Neuronal stem cell (in vitro differentiated cells): ENCODE results near the gene LYRM9.
"Not testable (repeated sequence)": the region's sequence is repeated elsewhere in the genome, so short reads cannot be mapped to it uniquely, and the experiment has no call there.

ENCODE experiments used
- DNase-seq: peaks from one replicate; pipeline ENCODE4 v3.0.0-alpha.2; 2013; ENCODE audit warnings: low spot score
- H2AFZ ChIP-seq: one replicate; pipeline ENCODE4 v1.6.1; 2013; ENCODE audit warnings: mild to moderate bottlenecking, low read length, inconsistent platforms
- H2AK5ac ChIP-seq: 2 replicates; pipeline ENCODE4 v1.6.1; 2013; ENCODE audit warnings: low read depth, mild to moderate bottlenecking, inconsistent platforms, low read length, moderate library complexity, mixed read lengths
- H2BK120ac ChIP-seq: 2 replicates; pipeline ENCODE4 v1.6.1; 2013; ENCODE audit warnings: low read depth, mild to moderate bottlenecking, inconsistent platforms, low read length, moderate library complexity, mixed read lengths
- H2BK12ac ChIP-seq: one replicate; pipeline ENCODE4 v1.6.1; 2013; ENCODE audit warnings: low read length, inconsistent platforms
- H2BK15ac ChIP-seq: 2 replicates; pipeline ENCODE4 v1.6.1; 2013; ENCODE audit warnings: mild to moderate bottlenecking, low read length, inconsistent platforms, mixed read lengths
- H2BK5ac ChIP-seq: one replicate; pipeline ENCODE4 v1.6.1; 2013; ENCODE audit warnings: inconsistent platforms, mild to moderate bottlenecking, low read length, moderate library complexity
- H3K14ac ChIP-seq: one replicate; pipeline ENCODE4 v1.6.1; 2013; ENCODE audit warnings: low read length, inconsistent platforms
- H3K18ac ChIP-seq: 2 replicates; pipeline ENCODE4 v1.6.1; 2013; ENCODE audit warnings: low read length, inconsistent platforms
- H3K23ac ChIP-seq: 2 replicates; pipeline ENCODE4 v1.6.1; 2013; ENCODE audit warnings: low read depth, mild to moderate bottlenecking, mixed read lengths, low read length, inconsistent platforms; ENCODE audit not compliant: poor library complexity
- H3K27ac ChIP-seq: replicated peaks from 3 replicates; pipeline ENCODE4 v1.5.1; 2013; ENCODE audit warnings: low read length, inconsistent platforms
- H3K27me3 ChIP-seq, 3 experiments: 2 replicates each; pipeline ENCODE4 v1.6.1; 2013; ENCODE audit warnings: low read length in 3 of 3, mild to moderate bottlenecking in 2 of 3, inconsistent platforms in 1 of 3, low read depth in 1 of 3, mixed read lengths in 1 of 3, moderate library complexity in 1 of 3; ENCODE audit not compliant: control insufficient read depth in 3 of 3, insufficient read depth in 3 of 3
- H3K36me3 ChIP-seq, 2 donors: replicated peaks in 1 of 2; 2 replicates each; pipeline ENCODE4 v1.6.1; 2013; ENCODE audit warnings: low read length in 2 of 2; ENCODE audit not compliant: control insufficient read depth in 2 of 2, insufficient read depth in 2 of 2
- H3K4ac ChIP-seq: 2 replicates; pipeline ENCODE4 v1.6.1; 2013; ENCODE audit warnings: inconsistent platforms, mild to moderate bottlenecking, low read length, moderate library complexity
- H3K4me1 ChIP-seq, 2 donors: 1 replicate in 1 of 2; 2 replicates in 1 of 2; pipeline ENCODE4 v1.6.1; 2013; ENCODE audit warnings: low read length in 2 of 2, low read depth in 1 of 2; ENCODE audit not compliant: control insufficient read depth in 2 of 2, insufficient read depth in 1 of 2
- H3K4me2 ChIP-seq: one replicate; pipeline ENCODE4 v1.6.1; 2013; ENCODE audit warnings: mild to moderate bottlenecking, low read length, inconsistent platforms; ENCODE audit not compliant: insufficient read depth, poor library complexity, severe bottlenecking
- H3K4me3 ChIP-seq, 2 donors: 2 replicates each; pipeline ENCODE4 v1.5.1; 2013; ENCODE audit warnings: low read length in 2 of 2, mild to moderate bottlenecking in 2 of 2, inconsistent platforms in 1 of 2, moderate library complexity in 1 of 2
- H3K79me1 ChIP-seq: one replicate; pipeline ENCODE4 v1.6.1; 2013; ENCODE audit warnings: low read depth, mild to moderate bottlenecking, inconsistent platforms, low read length, moderate library complexity
- H3K9ac ChIP-seq: one replicate; pipeline ENCODE4 v1.6.1; 2013; ENCODE audit warnings: mild to moderate bottlenecking, low read depth, low read length, inconsistent platforms; ENCODE audit not compliant: poor library complexity
- H3K9me3 ChIP-seq, 2 donors: replicated peaks in 1 of 2; 2 replicates each; pipeline versions ENCODE3 to v1.6.1; 2013; ENCODE audit warnings: low read length in 2 of 2, mild to moderate bottlenecking in 2 of 2, inconsistent platforms in 1 of 2, low read depth in 1 of 2, mixed read lengths in 1 of 2, moderate library complexity in 1 of 2; ENCODE audit not compliant: control insufficient read depth in 2 of 2, insufficient read depth in 1 of 2
- H4K8ac ChIP-seq: one replicate; pipeline ENCODE4 v1.6.1; 2013; ENCODE audit warnings: low read depth, mild to moderate bottlenecking, inconsistent platforms, low read length, moderate library complexity
- H4K91ac ChIP-seq: one replicate; pipeline ENCODE4 v1.6.1; 2013; ENCODE audit warnings: low read length, low read depth, mild to moderate bottlenecking, inconsistent platforms; ENCODE audit not compliant: poor library complexity
- WGBS, 2 donors: extraction: QIAGEN DNeasy Blood & Tissue Kit; methylation state at CpG; one replicate each; pipeline ENCODE4 v1.1.7; 2013; ENCODE audit warnings: missing lambda C conversion rate in 2 of 2, mixed read lengths in 1 of 2; ENCODE audit not compliant: insufficient read length in 2 of 2, insufficient replicate concordance in 1 of 2; ENCODE audit errors: extremely low coverage in 2 of 2; 5-methylcytosine and 5-hydroxymethylcytosine counted together

Gene LYRM9

GRCh38 chr17:27837769-27838168, 55.4 kb downstream of the LYRM9 start:
- not testable (repeated sequence) for H3K9ac ChIP-seq, H4K8ac ChIP-seq, H3K14ac ChIP-seq, H2BK120ac ChIP-seq, DNase-seq, H3K4me1 ChIP-seq, H3K4me3 ChIP-seq, H4K91ac ChIP-seq, H2AFZ ChIP-seq, H2BK12ac ChIP-seq, H2AK5ac ChIP-seq, H3K18ac ChIP-seq, H3K4ac ChIP-seq, H3K79me1 ChIP-seq, H3K9me3 ChIP-seq, H3K23ac ChIP-seq, H2BK5ac ChIP-seq, H2BK15ac ChIP-seq, H3K36me3 ChIP-seq, H3K4me2 ChIP-seq
- H3K27ac ChIP-seq = peak overlapping the region; percentile 57
- H3K27me3 ChIP-seq = peaks cover 0 to 14% (median 0%) of the 10 kb centered on the region in 3 experiments
- no CpG with 5 or more reads among the region's 1 CpG for WGBS, 2 donors

GRCh38 chr17:27836651-27837050, 56.5 kb downstream of the LYRM9 start:
- no peak overlapping the region for H3K18ac ChIP-seq
- no peak overlapping the region for H3K4ac ChIP-seq
- H3K23ac ChIP-seq = no peak overlapping the region
- no peak overlapping the region for H2AK5ac ChIP-seq
- no peak overlapping the region for H2BK15ac ChIP-seq
- no peak overlapping the region for H3K9ac ChIP-seq
- no peaks in the 10 kb centered on the region for H3K9me3 ChIP-seq
- no peak overlapping the region for H3K27ac ChIP-seq
- peaks cover 0 to 12% (median 0%) of the 10 kb centered on the region in 3 experiments for H3K27me3 ChIP-seq
- no peak overlapping the region for H3K4me2 ChIP-seq
- H3K79me1 ChIP-seq = no peaks in the 10 kb centered on the region
- no peak for DNase-seq
- no peak overlapping the region for H3K14ac ChIP-seq
- no peak overlapping the region for H4K8ac ChIP-seq
- no peak overlapping the region for H3K4me3 ChIP-seq
- H2BK120ac ChIP-seq = no peak overlapping the region
- H2BK5ac ChIP-seq = no peak overlapping the region
- no peak overlapping the region for H2AFZ ChIP-seq
- H3K4me1 ChIP-seq = no peaks in the 10 kb centered on the region
- H3K36me3 ChIP-seq = no peaks in the 10 kb centered on the region
- no peak overlapping the region for H4K91ac ChIP-seq
- H2BK12ac ChIP-seq = no peak overlapping the region

- Histone ChIP-seq H2BK120ac (no peak overlapping the region), H3K14ac (no peak overlapping the region), H3K27me3 (peaks cover 0 to 6% (median 0%) of the 10 kb centered on the region in 3 experiments), H3K36me3 (no peaks in the 10 kb centered on the region), H3K79me1 (no peaks in the 10 kb centered on the region), H3K4me2 (no peak overlapping the region), H3K9me3 (no peaks in the 10 kb centered on the region), H2AFZ (no peak overlapping the region), H2BK15ac (no peak overlapping the region), H2AK5ac (no peak overlapping the region), H4K8ac (no peak overlapping the region), H3K4me3 (no peak overlapping the region), H4K91ac (no peak overlapping the region), H3K4ac (no peak overlapping the region), H2BK12ac (no peak overlapping the region), H3K27ac (no peak overlapping the region), H3K23ac (no peak overlapping the region), H3K9ac (no peak overlapping the region), H3K18ac (no peak overlapping the region), H3K4me1 (peaks cover 0 to 1% of the 10 kb centered on the region in 2 donors), H2BK5ac (no peak overlapping the region)
- no peak for DNase-seq
- WGBS, 2 donors = no CpG with 5 or more reads among the region's 3 CpGs
Observed at GRCh38 chr17:27834571-27834970, 58.6 kb downstream of the LYRM9 start.

DNA sequence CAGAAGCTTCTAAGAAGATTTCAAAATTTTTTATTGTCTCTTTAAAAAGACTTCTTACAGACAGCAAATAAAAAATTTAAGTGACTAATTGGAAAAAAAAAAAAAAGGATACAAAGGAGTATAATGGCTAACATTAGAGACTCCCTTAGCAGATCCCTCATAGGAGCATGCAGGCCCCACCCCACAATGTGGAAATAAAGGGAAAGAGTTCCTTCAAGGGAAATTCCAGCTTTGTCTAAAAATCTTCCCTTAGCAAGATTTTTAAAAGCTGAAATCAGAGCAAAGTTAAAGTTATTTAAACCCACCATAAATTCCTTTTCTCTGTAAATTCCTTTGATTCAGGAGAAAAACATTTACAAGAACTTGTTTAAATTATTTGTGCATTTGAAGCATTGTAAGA, 60.3 kb downstream of the LYRM9 start:
- H3K27me3 ChIP-seq = peaks cover 0 to 10% (median 0%) of the 10 kb centered on the region in 3 experiments
- H3K4ac ChIP-seq = no peak overlapping the region
- no peak overlapping the region for H3K27ac ChIP-seq
- no peak overlapping the region for H2BK5ac ChIP-seq
- no peak for DNase-seq
- no peak overlapping the region for H3K23ac ChIP-seq
- H2BK12ac ChIP-seq = no peak overlapping the region
- H3K9ac ChIP-seq = no peak overlapping the region
- H3K36me3 ChIP-seq = no peaks in the 10 kb centered on the region
- H3K4me1 ChIP-seq = peaks cover 0 to 1% of the 10 kb centered on the region in 2 donors
- no peak overlapping the region for H3K4me2 ChIP-seq
- no peak overlapping the region for H3K18ac ChIP-seq
- no peak overlapping the region for H3K4me3 ChIP-seq
- no peaks in the 10 kb centered on the region for H3K9me3 ChIP-seq
- H3K14ac ChIP-seq = no peak overlapping the region
- no peak overlapping the region for H2AFZ ChIP-seq
- no peak overlapping the region for H4K91ac ChIP-seq
- H2BK15ac ChIP-seq = no peak overlapping the region
- H2BK120ac ChIP-seq = no peak overlapping the region
- no peaks in the 10 kb centered on the region for H3K79me1 ChIP-seq
- no peak overlapping the region for H4K8ac ChIP-seq
- no peak overlapping the region for H2AK5ac ChIP-seq
